Activated CD4-positive, alpha-beta T cell treated with anti-CD3 and anti-CD28 coated beads, Interleukin-2, amount 50 U/mL, for 48 hours (primary cell): ENCODE results near the gene SDK2.

Experiments used
- DNase-seq, 2 experiments: peaks; one replicate each; pipeline ENCODE4 v3.0.0-alpha.2; 2020

Gene SDK2

DNA sequence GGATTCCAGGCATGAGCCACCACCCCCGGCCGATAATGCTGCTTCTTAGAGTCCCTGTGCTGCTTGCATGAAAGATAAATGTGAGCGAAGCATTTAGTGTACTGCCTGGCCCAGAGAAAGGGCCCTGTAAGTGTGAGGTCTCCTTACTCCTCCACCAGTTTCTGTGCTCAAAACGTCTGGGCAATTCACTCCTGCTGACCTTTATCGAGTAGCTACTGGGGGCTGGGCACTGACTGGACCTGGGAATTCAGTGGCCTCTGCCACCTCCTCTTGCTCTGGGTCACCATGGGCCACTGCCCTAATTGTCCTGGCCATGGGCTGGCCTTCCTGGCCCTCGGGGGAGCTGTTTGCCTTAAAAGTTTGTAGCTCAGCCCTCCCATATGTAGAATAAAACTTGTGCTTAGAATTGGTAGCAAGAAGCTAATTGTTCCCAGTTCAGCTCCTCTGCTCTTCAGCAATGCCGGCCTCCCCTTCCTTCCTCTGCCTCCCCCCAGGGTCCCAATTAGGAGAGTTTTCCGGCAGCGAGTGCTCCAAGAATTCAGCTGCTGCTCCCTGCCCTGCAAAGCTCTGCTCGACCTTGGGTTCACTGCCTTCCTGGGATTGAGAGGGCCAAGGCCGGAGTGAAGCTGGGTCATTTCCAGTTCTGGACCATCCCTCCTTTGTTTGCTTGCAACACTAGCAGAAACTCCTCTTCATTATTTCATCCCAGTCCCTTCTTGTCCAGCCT is 233.5 kb downstream of the SDK2 start:
- DNase-seq: no peak

DNA sequence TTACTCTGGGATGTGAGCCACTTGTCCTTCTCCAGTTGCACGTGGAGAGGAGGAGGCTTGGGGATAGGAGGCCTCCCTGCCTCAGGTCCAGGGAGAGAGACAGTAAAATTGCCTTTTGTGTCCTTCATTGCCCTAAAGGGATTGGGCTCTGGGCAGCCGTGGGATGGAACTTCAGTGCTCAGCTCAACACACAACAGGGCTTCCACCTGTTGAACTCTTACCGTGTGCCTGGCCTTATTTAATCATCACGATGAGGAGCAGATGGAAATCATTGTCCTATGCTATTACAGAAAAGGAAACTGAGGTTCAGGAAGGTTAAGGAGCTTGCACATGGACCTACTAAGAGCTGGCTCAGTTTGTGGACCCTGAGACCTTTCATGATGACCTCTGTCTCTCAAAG is 240.0 kb downstream of the SDK2 start:
- no peak for DNase-seq

DNA sequence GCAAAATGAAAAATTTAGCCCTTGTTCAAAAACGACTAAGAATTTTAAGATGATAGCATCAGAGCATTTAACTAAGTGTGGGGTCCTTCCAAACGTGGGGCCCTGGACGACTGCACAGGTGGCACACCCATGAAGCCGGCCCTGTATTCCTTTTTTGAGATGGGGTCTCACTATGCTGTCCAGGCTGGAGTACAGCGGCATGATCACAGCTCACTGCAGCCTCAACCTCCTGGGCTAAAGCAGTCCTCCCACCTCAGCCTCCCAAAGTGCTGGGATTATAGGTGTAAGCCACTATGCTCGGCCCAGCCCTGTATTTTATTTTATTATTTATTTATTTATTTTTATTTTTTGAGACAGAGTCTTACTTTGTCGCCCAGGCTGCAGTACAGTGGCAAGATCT is 241.8 kb downstream of the SDK2 start:
- DNase-seq: no peak

DNA sequence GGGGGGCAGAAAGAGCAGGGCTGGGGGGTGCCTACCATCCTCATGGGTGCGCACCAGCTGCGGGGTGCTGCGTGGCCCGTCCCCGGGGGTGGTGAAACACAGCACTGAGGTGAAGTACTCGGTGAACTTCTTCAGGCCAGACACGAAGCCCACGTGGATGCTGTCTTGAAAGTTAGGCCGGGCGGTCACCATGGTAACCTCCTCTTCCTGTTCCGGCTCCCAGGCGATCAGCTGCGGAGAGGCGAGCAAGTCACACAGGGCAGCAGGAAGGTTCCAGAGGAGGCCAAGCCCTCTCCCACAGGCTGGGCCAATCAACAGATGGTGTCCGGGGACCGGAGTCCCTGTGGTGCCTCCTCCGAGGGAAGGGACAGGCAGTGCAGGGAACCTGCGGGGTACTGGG is 242.3 kb downstream of the SDK2 start:
- no peak for DNase-seq

DNA sequence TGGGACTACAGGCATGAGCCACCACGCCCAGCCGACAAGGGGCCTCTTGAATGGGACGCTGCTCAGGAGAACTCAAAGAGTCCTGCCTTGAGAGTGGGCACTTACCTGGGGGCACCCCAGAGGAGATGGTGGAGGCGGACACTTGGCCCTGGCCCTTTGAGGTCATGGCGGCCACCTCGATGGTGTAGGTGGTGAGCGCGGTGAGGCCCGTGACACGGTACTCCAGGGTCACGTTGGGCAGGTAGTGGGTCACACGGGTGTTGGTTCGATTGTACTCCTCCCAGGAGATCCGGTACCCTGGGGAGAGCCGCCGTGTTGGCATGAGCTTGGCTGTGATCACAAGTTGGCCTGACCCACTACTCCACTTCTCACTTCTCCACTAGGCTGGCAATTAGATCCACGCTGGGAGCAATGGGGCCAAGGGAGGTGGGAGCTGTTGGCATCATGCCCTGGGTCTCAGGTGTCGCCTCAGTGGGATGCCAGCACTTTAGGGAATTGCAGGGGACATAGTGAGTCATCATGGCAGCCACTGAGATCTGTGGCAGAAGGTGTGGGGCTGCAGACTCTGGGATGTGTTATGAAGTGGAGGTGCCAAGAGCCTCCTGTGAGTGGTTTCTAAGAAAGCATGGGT is 243.2 kb downstream of the SDK2 start:
- DNase-seq: no peak

DNA sequence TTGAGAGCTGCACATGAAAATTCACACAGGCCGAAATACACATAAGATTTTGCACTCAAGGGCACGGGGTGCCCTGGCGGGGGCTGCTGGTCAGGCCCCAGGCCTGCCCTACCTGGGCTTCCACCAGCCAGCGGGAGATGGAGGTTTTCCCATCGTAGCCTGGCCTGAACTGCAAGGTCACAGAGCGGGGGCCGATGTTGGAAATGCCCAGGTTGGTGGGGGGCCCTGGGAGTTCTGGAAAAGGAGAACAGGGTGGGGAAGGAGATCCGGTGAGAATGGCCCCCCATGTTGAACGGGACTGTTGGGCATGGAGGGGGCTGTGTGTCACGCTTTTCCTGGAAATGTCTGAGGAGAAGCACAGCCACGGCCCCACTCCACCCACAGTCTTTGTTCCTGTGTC is 245.2 kb downstream of the SDK2 start:
- DNase-seq: no peak

DNA sequence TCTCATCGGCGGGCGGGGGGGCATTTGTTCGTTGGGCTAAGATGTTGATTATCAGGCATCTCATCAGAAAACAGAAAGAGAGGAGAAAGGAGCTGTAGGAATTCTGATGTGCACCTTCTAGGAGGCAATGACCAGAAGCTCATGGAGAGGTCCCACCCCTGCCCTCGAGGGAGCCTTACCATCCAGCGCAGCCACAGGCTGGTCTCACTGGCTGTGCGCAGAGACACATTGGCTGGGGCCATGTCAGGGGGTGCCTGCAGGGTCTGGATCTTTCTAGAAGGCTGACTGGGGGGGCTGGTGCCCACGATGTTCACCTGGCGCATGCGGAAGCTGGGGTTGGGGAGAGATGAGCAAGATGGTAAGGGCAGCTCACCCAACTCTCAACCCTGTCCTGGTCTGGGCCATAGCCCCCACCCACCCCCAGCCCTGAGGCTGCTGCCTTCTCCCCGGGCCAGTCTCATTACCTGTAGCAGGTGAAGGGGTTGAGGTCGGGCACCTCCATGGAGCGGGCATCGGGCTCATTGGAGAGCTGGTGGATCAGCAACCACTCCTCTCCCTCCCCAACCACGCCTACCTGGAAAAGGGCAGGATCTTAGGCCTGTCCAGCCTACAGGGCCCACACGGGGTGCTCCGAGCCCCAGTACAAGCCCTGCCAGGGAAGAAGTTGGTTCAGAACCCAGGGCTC is 246.2 kb downstream of the SDK2 start:
- DNase-seq: no peak

DNA sequence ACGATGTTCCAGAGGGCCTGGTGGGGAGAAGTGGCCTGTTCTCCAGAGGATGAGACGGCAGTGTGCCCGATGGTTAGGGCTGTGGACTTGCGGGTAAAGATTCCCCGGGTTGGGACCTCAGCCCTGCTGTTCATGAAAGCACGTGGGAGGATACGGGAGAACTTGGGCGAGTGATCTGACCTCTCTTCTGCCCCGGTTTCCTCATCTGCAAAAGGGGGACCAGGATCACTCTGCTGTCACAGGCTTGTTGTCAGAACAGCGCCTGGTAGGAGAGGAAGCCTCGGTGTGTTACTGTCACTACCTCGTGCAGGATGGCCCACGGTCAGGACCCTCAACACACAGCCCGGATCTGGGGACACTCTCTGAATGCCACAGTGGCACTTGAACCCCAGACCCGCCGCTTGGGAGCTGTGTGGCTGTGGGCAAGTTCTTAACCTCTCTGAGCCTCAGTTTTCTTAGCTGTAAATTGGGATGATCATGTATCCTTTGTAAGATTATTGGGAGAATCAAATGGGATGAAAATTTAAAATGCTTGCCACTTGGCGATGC is 246.9 kb downstream of the SDK2 start:
- DNase-seq: no peak

DNA sequence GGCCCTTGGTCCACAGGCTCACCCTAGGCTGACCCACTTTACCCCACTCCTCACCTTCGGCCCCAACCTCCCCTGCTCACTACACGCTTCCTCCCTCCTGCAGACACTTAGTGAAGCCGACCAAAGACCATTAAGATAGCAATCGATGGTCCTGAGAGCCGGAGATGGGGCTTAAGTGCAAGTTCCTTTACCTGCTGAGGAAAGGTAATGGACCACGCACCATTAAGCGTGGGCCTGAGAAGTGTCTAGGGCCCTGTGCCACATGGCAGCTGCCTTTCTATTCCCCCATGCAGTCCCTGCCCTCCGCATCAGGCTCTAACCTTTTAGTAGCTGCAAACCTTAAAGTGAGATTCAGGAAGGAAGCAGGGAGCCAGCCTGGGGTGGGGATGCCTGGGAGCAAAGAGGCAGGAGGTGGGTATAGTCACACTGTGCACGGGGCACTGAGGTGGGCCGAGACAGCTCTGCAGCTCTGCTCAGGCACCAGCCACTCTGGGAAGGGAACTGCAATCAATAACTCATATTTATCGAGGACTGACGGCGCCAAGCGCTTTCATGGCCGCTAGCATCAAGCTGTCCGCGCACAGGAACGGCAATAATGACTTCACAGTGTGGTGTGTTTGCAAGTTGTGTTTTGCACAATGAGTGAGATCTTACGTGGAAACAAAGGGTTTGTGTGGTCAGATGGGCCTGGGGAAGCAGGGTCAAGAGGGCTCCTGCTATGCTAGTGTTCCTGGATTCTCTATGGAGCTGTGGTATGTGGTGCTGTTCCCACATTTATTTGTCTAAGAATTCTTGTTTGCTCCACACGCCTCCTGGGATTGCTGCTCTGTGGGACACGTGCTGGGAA is 247.6 kb downstream of the SDK2 start:
- DNase-seq: no peak

DNA sequence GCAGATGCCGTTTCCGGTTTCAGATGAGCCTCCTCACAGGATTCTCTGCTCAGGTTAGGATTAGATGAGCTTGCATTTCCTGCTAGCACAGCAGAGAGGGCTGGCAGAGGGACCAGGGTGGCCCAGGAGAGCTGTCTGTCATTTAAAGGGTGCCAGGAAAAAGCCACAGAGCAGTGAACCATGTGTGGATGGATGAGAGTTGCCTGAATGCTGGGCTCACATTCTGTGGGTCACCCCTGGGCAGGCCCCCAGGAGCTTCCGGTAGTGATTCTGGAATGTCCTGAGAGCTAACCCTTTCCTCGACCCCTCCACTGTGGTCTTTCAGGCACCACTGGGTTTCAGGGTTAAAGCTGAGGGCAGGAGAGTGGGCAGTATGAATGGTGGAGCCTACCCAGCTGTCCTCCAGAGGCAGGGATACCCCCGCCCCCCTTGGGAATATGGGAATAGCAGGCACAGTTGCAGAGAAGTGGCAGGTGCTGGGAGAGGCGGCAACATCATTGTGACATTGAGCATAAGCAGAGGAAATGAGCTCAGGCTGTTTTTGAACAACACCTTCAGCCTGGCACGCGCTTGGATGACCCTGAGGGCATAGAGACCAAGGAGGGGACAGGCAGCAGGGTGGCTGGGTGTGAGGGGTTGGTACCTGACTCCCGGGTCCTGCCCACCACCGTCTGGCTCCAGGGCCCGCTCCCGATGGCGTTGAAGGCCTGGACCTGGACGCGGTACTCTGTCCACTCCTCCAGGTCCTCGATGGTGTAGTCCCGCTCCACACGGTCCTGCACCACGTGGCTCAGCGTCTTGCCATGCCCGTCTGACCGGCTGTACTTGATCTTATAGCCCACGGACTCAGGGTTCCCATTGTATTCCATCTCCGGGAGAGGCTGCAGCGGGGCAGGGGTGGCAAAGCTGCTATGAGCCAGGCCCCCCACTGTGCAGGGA is 249.5 kb downstream of the SDK2 start:
- no peak for DNase-seq

DNA sequence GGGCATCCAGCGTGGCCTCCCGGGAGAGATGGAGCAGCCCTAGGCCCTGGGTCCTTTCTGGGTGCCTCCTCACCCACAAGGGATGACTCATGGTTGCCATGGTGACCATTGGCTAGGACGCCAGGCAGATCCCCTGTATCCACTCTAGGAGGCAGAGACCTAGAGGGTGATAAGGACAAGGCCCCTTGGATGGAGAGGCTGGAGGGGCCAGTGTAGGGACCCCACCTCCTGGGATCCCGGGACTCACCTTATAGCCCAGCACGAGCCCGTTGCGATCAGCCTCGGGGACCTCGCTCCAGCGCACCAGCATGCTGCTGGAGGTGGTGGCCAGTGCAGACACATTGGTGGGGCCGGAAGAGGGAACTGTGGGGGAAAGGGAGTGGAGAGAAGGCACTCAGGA is 250.3 kb downstream of the SDK2 start:
- DNase-seq: no peak

DNA sequence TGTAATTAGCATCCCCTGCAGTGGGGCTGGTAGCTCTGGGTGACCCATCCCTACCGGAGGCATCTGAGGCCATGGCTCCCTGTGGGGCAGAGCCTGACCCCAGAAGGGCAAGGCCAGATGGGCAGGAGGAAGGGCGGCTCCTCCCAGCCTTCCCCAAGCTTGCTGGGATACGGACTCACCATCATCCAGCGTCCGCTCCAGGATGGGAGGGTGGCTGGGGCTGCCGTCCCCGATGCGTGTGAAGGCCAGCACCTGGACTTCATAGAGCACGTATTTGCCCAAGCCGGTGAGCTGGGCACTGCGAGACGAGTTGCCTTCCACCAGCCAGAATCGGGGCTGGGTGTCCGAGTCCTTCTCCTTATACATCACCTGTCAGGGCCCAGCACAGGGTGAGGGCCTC is 250.9 kb downstream of the SDK2 start:
- DNase-seq: no peak

DNA sequence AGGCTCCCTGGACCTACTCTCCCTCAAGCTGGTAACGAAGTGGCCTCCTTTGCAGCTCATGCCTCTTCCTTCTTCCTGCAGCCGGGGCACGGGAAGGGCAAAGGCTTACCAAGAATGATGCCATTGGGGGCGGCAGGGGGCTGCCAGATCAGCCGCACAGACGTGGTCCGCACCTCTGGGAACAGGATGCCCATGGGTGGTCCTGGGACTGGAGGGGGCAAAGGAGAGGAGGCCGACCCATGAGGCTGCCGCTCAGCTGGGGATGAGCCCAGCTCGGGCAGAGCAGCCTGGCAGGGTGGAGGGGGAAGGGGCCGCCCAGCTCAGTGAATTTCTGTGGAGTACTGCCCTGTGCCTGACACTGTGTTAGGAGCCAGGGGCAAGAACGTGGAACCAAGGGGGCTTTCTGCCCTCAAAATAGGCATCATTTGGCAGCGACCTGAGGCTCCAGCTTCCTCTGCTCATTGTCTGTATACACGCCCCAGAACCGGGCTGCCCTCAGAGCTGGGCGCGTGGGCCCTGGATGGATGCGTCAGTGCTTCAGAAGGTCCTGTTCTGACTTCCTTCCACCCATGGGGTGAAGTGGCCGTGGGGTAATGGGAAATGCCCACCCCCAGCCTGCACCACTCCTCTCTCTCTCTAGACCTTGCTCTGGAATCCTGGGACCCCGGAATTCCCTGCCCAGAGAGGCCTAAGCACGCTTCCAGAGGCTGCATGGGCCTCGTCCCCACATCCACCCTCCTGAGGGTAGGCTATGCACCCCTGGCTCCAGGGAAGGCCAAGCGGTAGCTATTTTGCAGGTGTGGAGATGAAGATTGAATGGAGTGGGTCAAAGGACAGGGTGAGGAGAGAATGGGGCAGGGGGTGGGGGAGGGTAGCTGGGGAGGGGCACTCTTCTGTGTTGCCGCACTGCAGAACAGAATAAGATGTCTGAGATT is 252.6 kb downstream of the SDK2 start:
- no peak for DNase-seq

DNA sequence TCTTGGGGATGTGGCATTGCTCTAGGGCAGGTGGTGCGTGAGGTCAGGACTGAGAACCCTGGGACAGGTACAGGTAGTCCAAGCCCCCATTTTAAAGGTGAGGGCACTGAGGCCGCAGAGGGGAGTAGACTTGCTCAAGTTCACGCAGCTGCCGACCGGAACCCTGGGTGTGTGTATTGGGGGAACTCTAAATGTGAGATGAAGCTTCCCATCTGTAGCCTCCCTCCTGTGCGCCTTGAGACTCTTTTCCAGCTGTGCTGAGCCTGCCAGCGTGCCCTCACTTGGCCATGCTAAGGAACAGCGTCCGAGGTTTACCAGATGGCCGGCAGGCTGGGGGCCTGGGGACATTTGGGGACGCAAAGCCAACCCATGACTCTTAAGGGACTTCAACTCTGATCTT is 253.4 kb downstream of the SDK2 start:
- no peak for DNase-seq

DNA sequence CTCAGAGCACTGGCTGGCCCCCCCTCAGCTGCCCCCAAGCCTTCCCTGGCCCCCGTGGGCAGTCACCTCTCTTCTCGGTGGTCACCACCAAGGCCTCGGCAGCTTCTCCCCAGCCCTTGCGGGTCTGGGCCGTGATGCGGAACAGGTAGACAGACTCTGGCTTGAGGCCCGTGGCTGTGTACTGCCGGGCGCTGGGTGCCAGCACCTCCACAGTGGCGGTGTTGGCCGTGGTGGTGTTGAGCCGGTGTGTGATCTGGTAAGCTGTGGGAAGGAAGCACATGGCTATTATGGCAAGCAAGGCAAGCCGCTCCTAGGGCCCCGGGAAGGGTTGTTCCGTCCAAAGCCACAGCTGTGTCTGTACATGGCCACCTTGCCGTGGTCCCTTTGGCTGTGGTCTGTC is 254.0 kb downstream of the SDK2 start:
- DNase-seq: no peak

DNA sequence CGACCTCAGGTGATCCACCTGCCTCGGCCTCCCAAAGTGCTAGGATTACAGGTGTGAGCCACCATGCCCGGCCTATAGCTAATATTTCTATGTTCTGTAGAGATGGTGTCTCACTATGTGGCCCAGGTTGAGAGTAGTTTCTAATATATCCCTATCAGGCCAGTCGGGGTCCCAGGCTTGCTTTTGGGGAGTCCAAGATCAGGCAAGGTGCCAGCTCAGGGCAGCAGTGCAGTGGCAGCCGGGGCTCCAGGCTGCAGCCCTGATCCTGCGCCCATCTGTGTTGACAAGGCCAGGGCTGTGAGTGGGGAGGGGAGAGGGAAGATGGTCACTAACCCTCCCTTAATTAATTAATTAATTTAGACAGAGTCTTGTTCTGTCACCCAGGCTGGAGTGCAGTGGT is 254.8 kb downstream of the SDK2 start:
- no peak for DNase-seq

DNA sequence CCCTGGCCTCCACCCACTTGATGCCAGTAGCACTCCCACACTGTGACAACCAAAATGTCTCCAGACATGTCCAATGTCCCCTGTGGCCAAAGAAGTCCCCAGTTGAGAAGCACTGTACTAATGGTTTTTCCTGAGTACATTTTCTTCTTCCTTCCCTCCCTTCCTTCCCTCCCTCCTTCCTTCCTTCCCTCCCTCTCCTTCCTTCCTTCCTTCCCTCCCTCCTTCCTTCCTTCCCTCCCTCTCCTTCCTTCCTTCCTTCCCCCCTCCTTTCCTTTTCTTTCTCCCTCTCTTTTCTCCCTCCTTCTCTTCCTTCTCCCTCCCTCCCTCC is 255.7 kb downstream of the SDK2 start:
- no peak for DNase-seq

DNA sequence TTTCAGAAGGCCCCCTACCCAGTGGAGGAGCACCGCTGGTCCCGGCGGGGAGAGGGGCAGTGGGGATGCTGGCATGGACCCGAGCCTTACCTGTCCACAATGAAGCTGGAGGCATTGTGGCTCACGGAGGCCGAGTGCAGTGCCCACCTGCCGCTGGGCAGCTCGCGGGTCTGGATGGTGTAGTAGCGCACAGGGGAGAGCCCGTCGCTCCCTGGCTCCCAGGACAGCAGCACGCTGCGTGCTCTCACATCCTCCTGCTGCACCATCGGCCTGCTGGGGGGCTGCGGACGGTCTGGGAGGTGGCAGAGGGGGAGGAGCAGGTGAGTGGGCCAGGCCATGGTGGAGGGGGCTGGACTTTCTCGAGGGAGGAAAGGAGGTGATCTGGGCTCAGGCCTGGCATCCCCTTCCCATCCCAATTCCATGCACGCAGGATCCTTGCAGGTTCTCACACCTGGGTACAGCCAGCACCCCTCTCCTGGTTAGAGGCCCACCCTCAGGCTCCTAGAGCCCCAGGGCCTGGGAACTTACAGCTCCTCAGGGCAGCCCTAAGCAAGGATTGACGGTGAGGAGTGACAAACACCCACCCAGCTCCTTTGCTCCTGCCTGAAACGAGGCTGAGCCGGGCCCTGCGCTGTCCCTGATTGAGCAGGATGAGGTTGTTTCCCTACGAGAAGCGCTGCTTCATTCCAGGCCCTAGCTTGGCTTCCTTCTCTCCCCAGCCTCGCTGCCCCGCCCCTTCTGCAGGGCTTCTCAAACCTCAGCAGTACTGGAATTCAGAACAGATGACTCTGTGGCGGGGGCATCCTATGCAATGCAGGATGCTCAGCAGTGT is 256.3 kb downstream of the SDK2 start:
- DNase-seq: no peak

DNA sequence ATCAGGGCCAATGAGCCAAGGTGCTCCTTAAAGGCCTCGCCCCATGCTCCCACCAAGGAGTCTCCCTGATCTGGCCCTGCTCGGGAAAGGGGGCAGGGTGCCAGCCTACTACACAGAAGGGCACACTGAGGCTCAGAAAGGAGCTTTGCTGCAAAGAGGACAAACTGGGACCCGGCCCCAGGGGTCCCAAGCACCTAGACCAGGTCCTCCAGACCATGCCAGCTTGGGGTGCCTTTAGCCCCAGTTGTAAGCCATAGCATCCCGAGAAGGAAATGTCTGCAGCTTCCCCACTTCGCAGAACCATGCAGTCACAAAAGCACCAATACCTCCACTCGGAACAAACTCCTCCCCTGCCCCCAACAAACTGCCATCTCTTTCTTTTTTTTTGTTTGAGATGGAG is 257.7 kb downstream of the SDK2 start:
- no peak for DNase-seq

DNA sequence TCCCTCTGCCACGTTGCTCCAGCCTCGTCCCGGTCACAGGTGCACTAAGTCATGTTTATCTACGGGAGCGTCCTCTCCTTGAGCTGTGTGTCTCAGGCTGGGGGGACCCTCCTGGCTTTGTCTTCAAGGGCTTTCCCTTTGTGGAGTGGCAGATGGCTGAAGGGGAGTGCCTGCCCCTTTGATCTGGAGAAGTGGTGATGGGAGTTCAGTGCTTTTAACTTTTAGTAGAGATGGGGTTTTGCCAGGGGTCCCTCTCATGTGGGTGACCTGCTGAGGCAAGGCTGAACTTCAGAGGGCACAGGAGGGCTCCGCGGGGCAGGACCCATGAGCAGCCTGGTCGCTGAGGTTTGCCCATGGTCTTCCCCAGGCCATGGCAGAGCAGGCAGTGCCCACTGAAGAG is 259.3 kb downstream of the SDK2 start:
- no peak for DNase-seq
